NOMO-1 treated with dmso at 0.1 percent for 144 hours (cell line): ENCODE data around the gene SRSF3.
A peak's percentile ranks its signal among the peaks of the same experiment; 100 is the strongest.

Experiments used
- DNase-seq: peaks from one replicate; lab custom pipeline; 2025; ENCODE audit not compliant: unreplicated experiment; lab: John Stamatoyannopoulos, UW

Gene SRSF3

DNA sequence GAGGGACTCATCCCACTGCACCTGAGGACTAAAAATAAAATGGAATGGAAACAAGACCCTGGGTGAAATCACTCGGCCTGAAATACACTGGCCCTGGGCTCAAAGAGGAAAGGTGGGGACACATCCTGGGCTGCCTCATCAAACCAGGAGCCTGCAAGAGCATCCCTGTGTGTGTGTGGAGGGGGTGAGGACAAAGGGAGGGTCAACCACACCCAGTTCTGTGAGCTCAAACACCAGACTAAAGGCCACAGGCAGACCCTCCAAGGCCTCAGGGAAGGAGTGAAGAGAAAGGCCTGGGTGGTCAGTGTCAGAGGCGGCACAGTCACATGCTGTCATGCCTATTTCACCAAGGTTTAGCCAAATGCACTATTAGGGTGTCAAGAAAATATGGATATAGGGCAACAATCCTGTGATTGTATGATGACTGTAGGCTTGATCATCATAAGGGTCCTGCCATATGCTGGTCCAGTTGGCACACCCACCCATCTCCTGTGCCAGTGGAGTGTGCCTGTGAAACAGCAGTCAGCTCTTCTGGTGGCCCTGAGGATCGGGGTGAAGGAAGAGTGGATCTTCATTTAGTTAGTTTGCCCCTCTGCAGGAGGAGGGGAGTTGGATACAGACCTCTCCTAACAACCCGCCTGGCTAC, 28.9 kb downstream of the SRSF3 start:
- no peak for DNase-seq

DNA sequence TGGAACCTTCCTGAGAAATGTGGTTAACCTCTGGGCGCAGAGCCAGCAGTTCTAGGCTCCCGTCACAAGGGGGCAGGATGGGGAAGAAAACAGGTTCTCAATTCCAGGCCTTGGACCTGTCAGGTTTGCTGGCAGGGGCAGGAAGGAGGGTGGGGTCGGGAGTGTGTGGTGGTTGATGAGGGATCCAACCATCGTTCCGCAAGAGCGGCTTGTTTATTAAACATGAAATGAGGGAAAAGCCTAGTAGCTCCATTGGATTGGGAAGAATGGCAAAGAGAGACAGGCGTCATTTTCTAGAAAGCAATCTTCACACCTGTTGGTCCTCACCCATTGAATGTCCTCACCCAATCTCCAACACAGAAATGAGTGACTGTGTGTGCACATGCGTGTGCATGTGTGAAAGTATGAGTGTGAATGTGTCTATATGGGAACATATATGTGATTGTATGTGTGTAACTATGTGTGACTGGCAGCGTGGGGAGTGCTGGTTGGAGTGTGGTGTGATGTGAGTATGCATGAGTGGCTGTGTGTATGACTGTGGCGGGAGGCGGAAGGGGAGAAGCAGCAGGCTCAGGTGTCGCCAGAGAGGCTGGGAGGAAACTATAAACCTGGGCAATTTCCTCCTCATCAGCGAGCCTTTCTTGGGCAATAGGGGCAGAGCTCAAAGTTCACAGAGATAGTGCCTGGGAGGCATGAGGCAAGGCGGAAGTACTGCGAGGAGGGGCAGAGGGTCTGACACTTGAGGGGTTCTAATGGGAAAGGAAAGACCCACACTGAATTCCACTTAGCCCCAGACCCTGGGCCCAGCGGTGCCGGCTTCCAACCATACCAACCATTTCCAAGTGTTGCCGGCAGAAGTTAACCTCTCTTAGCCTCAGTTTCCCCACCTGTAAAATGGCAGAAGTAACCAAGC, 29.6 kb downstream of the SRSF3 start:
- peak; percentile 79 for DNase-seq

- DNase-seq = no peak
Measured at GRCh38 chr6:36624461-36625157, 30.4 kb downstream of the SRSF3 start.

DNA sequence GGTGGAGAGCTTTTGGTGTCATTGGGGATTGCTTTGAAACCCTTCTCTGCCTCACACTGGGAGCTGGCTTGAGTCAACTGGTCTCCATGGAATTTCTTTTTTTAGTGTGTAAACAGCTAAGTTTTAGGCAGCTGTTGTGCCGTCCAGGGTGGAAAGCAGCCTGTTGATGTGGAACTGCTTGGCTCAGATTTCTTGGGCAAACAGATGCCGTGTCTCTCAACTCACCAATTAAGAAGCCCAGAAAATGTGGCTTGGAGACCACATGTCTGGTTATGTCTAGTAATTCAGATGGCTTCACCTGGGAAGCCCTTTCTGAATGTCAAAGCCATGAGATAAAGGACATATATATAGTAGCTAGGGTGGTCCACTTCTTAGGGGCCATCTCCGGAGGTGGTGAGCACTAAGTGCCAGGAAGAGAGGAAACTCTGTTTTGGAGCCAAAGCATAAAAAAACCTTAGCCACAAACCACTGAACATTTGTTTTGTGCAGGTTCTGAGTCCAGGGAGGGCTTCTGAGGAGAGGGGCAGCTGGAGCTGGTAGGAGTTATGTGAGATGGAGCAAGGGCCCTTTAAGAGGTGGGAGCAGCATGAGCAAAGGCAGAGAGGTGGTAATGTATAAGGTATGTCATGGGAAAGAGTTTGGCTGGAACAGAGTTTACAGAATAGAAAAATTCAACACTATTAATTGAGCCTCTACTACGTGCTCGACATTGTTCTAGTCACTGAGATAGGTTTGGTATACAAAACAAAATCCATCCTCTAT, 31.2 kb downstream of the SRSF3 start:
- DNase-seq = no peak

DNA sequence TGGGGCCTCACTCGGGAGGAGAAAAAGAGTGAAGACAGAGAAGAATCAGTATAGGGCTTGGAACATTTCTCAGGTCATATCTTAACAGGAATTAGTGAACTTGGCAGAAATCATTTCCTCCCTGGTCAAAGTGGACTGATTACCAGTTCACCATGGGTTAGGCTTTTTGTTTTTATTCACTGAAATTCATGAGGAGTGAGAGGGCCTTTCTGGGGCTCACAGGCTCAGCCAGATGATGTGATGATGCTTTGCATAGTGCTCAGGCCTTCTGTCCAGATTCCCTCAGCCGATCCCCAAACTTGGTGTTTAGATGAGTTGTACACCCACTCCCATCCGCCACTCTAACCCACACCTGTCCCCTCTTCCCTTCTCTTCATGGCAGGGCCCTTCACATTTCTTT, 32.5 kb downstream of the SRSF3 start:
- no peak for DNase-seq

DNA sequence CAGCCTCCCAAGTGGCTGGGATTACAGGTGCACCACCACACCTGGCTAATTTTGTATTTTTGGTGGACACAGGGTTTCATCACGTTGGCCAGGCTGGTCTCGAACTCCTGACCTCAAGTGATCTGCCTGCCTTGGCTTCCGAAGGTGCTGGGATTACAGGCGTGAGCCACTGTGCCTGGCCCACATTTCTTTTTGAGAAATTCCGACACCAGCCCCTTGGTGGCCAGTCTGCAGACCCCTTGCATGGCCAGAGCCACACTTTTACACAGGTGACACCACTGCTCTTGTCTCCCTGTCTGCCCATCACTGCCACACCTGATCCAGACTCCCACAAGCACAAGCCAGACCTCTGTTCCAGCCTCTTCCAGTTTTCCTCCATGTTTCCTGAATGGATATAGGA, 33.0 kb downstream of the SRSF3 start:
- DNase-seq = no peak

GRCh38 chr6:36627801-36628246, 33.7 kb downstream of the SRSF3 start:
- DNase-seq = no peak

DNA sequence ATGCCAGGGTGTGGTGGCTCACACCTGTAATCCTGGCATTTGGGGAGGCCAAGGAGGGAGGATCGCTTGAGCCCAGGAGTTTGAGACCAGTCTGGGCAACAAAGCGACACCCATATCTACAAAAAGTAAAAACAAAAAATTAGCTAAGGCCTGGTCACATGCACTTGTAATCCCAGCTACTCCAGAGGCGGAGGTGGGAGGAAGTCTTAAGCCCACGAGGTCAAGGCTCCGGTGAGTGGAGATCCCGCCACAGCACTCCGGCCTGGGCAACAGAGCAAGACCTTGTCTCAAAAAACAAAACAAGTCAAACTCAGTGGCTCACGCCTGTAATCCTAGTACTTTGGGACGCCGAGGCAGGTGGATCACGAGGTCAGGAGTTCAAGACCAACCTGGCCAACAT, 35.6 kb downstream of the SRSF3 start:
- DNase-seq = no peak

GRCh38 chr6:36631326-36632011, 37.3 kb downstream of the SRSF3 start:
- no peak for DNase-seq

DNA sequence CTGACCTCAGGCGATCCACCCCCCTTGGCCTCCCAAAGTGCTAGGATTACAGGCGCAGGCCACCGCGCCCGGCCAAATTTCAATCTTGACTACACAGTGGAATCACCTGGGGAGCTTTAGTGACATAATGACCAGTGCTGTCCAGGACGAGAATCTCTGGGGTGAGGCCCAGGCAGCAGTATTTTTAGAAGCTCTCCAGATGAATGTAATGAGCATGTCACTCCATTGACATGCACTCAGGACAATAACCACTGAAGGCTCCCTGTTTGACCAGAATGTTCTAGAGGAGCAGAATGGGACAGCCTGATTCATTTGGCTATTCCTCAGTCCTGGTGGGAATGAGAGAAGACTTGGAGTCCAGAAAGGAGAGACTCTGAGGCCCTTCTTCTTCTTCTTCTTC, 39.2 kb downstream of the SRSF3 start:
- no peak for DNase-seq

DNA sequence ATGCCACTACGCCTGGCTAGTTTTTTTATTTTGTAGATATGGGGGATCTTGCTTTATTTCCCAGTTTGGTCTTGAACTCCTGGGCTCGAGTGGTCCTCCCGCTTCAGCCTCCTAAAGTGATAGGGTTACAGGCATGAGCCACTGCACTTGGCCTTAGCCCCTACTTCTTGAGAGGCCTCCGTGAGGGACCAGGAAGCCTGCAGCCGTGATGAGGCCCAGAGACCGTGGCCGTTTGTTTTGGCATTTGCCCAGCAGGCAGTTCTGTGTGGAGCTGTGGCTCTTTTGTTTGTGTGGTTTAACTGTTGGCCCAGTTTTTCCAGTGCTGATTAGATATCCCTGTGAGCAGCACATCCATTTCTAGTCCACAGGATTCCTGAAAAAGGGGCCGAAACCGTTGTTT, 39.8 kb downstream of the SRSF3 start:
- no peak for DNase-seq

DNA sequence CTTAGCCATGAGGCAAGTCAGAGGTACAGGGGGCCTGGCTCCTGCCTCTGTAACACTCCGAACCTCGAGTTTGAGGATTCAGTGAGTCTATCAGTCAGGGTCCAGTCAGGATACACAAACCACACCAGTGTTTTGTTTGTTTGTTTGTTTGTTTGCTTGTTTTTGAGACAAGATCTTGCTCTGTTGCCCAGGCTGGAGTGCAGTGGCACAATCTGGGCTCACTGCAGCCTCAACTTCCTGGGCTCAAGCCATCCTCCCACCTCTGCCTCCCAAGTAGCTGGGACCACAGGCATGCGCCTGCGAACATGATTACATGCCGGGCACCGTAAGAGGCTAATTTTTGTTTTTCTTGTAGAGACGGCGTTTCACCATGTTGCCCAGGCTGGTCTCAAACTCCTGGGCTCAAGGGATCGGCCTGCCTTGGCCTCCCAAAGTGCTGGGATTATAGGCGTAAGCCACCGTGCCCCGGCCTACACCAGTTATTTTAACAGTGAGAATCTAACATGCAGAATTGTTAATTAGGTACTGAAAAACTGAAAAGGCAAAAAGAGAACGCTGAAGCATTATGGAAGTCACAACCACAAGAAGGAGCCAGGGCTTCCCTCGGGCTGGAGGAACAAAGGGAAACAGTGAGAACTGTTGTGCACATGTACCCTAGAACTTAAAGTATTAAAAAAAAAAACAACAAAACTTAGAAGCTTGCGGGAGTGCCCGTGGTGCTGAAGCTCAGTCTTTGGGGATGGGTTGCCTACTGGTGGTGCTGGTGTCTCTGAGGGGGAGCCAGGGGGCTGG, 40.4 kb downstream of the SRSF3 start:
- DNase-seq = no peak

GRCh38 chr6:36636283-36636682, 42.1 kb downstream of the SRSF3 start:
- DNase-seq = no peak

GRCh38 chr6:36636687-36637418, 42.7 kb downstream of the SRSF3 start:
- DNase-seq = no peak

DNA sequence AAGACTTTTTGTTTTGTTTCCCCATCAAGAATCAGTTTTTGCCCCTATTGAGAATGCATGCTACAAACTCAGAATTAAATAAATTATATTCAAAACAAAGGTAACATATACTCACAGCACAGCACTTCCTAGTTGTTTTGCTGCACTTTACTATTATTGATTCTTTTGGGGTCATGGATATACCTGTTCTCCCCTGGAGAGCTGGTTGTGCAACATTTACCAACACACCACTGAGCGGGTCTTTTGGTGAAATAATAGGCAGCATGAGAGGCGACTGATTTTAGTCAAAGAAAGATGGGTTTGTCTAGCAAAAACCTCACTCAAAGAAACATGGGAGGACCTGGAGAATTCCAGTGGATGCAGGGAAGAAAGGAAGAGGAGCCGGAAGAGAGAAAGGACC, 44.4 kb downstream of the SRSF3 start:
- no peak for DNase-seq

DNA sequence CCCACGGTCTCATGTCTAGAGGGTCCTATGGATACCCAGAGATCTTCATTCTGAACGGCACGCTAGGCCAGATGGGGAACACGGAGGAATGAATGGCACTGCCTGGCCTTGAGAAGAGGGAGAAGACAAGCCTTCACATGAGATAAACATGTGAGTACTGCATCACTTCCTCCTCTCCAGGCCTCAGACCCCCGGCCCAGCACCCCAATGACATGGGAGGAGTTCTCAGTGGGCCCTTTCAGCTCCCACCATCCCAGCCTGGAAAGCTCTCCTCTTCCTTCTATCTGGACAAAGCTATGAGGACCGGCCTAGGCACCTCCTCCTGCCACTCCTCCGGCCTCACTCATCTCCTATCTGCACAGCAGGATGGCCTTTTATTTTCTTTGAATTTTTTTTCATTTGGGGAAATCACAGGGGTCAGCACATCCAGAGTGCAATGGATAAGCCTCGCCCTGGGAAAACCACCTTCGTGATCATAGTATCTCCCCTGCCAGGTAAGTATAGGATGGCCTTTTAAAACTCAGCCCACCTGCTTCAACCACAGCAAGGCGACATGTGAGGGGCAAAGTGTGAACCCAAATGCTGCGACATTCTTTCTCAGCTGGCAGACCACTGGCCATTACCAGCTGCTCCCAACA, 45.1 kb downstream of the SRSF3 start:
- DNase-seq = no peak

DNA sequence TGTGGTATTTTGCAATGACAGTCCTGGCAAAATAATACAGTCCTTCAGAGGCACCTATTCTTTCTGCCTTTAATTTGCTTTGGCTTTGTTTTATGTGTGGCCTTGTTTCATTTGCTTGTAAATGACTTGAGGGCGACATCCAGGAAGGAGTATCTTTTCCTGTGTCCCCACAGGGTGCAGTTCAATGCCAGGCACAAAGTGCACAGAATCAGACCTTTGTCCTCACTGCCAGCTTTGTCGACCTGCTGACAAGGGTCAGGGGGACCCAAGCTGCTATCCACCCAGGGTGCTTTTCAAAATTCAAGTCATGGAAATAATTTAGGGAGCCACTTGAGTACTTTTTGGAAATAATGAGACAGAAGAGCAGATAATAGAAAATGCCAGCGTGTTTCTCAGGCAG, 47.4 kb downstream of the SRSF3 start:
- DNase-seq = no peak
